GM18511 (cell line): Measurements from ENCODE around the gene RDH13.
"Not testable (repeated sequence)": the region's sequence is repeated elsewhere in the genome, so short reads cannot be mapped to it uniquely, and the experiment has no call there.

Experiments used
- ATAC-seq: cut with Tn5 transposase; IDR thresholded peaks from one replicate; pipeline ENCODE4 v1.9.1; 2021; ENCODE audit warnings: mild to moderate bottlenecking, moderate library complexity; ENCODE audit not compliant: unreplicated experiment

RDH13 gene

GRCh38 chr19:55048446-55048845 is 14.5 kb downstream of the RDH13 start:
- ATAC-seq, result no peak

- no peak for ATAC-seq
These were observed 15.0 kb downstream of the RDH13 start for GRCh38 chr19:55047951-55048350.

GRCh38 chr19:55046975-55047622 is 15.8 kb downstream of the RDH13 start:
- no peak for ATAC-seq

- ATAC-seq, result no peak
These were observed 17.9 kb downstream of the RDH13 start for GRCh38 chr19:55044771-55045716.

GRCh38 chr19:55044286-55044685 is 18.7 kb downstream of the RDH13 start:
- ATAC-seq, result no peak

GRCh38 chr19:55042688-55043087 is 20.3 kb downstream of the RDH13 start:
- no peak for ATAC-seq

- ATAC-seq, result no peak
These were observed 20.6 kb downstream of the RDH13 start for GRCh38 chr19:55042344-55042678.

- ATAC-seq, result no peak
These were observed 21.2 kb downstream of the RDH13 start for GRCh38 chr19:55041627-55042343.

GRCh38 chr19:55041244-55041626 is 21.7 kb downstream of the RDH13 start:
- ATAC-seq, result no peak

GRCh38 chr19:55040654-55041053 is 22.3 kb downstream of the RDH13 start:
- not testable (repeated sequence) for ATAC-seq

GRCh38 chr19:55037603-55038002 is 25.3 kb downstream of the RDH13 start:
- not testable (repeated sequence) for ATAC-seq

GRCh38 chr19:55036058-55036457 is 26.9 kb downstream of the RDH13 start:
- no peak for ATAC-seq

GRCh38 chr19:55034751-55035150 is 28.2 kb downstream of the RDH13 start:
- no peak for ATAC-seq

GRCh38 chr19:55032976-55033643 is 29.8 kb downstream of the RDH13 start:
- ATAC-seq, result not testable (repeated sequence)

- ATAC-seq, result no peak
These were observed 30.7 kb downstream of the RDH13 start for GRCh38 chr19:55032170-55032800.

- ATAC-seq, result no peak
These were observed 31.8 kb downstream of the RDH13 start for GRCh38 chr19:55031178-55031577.

- no peak for ATAC-seq
These were observed 34.2 kb downstream of the RDH13 start for GRCh38 chr19:55028757-55029156.

- no peak for ATAC-seq
These were observed 35.2 kb downstream of the RDH13 start for GRCh38 chr19:55027472-55028337.

- not testable (repeated sequence) for ATAC-seq
These were observed 35.8 kb downstream of the RDH13 start for GRCh38 chr19:55027140-55027471.

- ATAC-seq, result no peak
These were observed 38.8 kb downstream of the RDH13 start for GRCh38 chr19:55024111-55024510.
